ENCODE data around the gene GPR62. TPM values are rescaled to one million over a fixed set of nuclear protein-coding genes. Genes with fewer than 3 reads are reported as not detected.

Gene GPR62
- total RNA-seq, 1 donor from 2014 or later: not detected

GRCh38 chr3:51953445-51953844 lies 1.7 kb upstream of the GPR62 start:
- DNase-seq (ENCODE audit: low spot score) (no peak), ATAC-seq (no peak)

- no peak for DNase-seq (ENCODE audit: low spot score)
- no peak for ATAC-seq
Observed at GRCh38 chr3:51954105-51954504, 1.1 kb upstream of the GPR62 start.

GRCh38 chr3:51954713-51955112 lies 468 bp upstream of the GPR62 start:
- ATAC-seq (no peak), DNase-seq (ENCODE audit: low spot score) (no peak)

- ATAC-seq (peak; percentile 81), DNase-seq (ENCODE audit: low spot score) (no peak)
Observed at GRCh38 chr3:51955893-51956770, 951 bp downstream of the GPR62 start.

GRCh38 chr3:51957520-51958205 lies 2.5 kb downstream of the GPR62 start:
- DNase-seq (ENCODE audit: low spot score) (no peak), ATAC-seq (no peak)

DNA sequence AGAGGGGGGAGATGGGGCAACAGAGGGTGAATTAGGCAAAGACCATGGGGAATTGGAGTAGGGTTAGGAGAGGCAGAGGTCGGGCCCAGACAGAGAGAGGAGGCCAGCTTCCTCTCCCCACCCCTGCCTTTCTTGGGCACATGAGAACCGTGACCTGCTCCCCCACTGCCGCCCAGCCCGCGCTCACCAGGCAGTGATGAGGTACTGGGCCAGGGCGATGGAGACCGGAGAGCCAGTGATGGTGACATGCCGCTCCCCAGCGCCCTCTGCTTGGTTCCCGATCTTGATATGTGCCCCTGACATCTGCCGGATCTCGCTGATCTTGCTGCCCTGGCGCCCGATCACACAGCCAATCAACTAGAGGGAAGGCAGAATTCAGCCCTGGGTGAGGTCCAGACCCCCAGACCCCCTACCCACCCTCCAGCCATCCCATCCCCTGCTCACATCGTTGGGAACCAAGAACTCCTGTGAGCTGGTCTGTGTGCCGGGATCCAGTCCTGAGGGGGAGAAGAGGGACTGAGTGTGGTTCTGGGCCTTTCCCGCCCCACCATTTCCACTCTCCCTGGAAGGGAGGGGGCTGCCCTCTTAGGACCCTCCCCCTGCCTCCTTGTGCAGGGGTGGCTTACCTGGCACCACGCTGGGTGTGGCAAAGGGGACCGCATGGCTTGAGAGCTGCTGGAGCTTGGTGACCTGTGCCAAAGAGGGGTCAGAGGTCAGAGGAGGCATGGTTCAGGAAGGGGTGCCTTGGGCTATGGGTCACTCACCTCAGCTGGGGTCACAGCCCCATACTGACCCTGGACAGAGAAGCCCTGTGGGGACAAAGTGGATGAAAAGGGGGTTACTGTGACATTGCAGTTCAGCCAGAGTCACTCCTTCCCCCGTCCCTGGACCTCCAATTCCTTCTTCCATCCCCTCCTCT lies 3.7 kb downstream of the GPR62 start:
- DNase-seq (ENCODE audit: low spot score) (no peak), ATAC-seq (no peak)

DNA sequence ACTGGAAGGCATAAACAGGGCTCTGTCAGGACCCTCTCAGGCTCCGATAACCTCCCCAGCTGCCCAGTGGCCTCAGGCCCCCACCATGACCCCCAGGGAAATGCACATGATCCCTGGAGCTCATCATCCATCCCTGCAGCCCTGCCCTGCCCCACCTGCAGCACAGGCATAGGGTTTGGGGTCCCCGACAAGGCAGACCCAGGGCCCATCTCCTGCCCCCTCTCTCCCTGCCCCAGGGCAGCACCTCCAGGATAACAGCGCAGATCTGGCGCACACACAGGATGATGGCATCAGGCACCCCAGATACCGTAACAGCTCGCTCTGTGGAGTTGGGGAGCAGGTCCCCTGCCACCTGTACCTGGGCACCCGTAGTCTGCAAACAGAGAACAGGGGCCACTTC lies 4.5 kb downstream of the GPR62 start:
- DNase-seq (ENCODE audit: low spot score): no peak
- no peak for ATAC-seq

DNA sequence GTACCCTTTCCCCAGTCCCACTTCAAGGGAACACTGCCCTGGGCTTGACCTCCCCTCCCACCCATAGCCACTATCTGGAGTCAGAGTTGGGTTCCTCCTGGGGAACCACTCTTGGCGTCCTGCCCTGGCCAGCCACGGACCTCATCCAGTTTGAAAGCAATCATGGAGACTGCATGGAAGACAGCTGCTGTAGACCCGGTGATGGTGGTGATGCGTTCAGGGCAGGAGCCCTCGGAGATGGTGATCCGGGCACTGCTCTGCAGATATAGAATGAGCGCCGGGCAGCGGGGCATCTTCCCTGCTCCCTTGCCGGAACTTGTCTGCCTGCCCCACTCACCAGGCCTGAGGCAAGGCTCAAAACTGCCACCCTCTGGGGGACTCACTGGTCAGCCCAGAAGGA lies 5.2 kb downstream of the GPR62 start:
- DNase-seq (ENCODE audit: low spot score) (no peak), ATAC-seq (no peak)

GRCh38 chr3:51961011-51961410 lies 5.8 kb downstream of the GPR62 start:
- ATAC-seq (no peak), DNase-seq (ENCODE audit: low spot score) (no peak)

DNA sequence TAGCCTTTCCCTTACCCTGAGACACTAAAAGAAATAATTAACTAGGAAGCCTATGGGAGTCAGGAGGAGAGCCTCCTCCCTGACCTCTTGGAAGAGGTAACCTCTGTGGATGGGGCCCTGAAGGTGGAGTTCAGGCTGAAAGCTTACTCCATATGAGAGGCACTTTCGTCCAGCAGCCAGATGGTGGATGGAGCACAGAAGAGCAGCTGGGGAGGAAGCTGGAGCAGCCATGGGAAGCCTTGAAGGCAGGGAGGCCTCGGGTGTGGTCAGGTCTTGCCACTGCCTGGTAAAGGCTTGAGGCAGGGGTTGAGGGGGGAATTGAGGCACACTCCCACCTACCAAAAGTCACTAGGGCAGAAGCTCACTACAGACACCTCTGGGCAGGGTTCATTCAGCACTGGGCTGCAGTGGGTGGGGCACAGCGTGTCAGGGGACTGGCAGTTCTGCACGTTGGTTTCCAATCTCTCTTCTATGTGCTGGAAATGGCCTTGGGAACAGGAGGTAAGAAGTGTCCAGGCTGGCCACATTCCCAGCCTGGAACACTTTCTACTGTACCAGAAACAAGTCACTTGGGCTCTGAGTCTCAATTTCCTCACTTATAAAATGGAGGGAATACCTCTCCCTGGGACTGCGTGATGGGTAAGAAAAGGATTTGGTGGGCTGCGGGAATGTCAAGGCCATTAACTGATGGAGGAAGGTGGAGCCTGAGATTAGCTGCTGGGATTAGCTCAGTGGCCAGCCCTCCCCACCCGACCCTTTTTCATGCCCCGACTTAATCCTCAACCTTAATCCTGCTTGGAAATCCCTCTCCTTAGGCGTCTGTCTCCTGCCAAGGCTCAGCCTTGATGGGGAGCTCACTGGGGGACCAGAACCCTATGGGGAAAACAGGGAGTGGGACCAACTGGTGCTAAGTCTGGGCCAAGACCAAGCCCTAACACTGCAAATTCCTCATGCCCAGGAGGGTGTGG lies 6.7 kb downstream of the GPR62 start:
- ATAC-seq (no peak), DNase-seq (ENCODE audit: low spot score) (no peak)

- DNase-seq (ENCODE audit: low spot score): no peak
- no peak for ATAC-seq
Observed at GRCh38 chr3:51962854-51963530, 7.8 kb downstream of the GPR62 start.

GRCh38 chr3:51963951-51964451 lies 8.8 kb downstream of the GPR62 start:
- ATAC-seq (no peak), DNase-seq (ENCODE audit: low spot score) (no peak)

GRCh38 chr3:51964521-51964920 lies 9.3 kb downstream of the GPR62 start:
- no peak for DNase-seq (ENCODE audit: low spot score)
- no peak for ATAC-seq

DNA sequence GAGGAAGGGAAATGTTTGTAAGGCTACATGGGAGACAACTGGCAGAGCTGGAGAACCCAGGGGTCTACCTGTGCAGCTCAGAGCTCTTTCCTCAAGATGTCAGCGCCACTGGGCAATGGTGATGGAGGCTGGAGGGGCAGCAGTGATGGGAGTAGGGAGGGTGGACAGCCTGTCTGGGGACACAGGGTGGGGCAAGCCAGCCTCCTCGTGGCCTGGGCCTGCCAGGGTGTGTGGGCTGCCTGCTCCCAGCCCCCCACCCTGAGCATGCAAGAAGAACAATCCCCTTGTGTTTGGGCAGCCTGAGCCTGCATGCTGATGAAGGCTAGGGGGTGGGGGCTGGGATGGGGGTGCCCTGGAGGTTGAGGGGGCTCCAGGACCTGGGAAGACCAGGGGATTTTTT lies 10.8 kb downstream of the GPR62 start:
- ATAC-seq: no peak
- DNase-seq (ENCODE audit: low spot score): no peak

- DNase-seq (ENCODE audit: low spot score) (no peak), ATAC-seq (no peak)
Observed at GRCh38 chr3:51966486-51966885, 11.3 kb downstream of the GPR62 start.

DNA sequence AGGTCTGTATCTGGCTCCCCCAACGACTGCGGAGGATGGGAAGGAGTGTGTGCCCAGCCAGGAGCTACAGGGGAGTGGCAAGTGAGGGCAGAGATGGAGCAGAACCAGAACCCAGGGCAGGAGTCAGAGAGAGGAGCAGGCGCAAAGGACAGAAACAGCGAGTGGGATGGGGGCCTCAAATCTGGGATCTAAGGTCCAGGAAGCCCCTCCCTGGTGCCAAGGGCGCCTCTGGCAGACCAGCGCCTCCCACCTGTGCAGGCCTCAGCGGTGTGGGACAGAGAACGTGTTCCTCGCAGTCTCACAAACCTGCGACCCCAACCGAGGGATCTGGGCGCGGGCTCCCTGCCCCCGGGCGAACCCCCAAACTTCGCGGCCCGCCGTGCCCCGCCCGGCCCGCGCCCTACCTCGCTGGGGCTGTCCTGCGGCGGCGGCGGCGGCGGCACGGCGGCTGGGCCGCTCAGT lies 11.8 kb downstream of the GPR62 start:
- ATAC-seq (no peak), DNase-seq (ENCODE audit: low spot score) (no peak)

DNA sequence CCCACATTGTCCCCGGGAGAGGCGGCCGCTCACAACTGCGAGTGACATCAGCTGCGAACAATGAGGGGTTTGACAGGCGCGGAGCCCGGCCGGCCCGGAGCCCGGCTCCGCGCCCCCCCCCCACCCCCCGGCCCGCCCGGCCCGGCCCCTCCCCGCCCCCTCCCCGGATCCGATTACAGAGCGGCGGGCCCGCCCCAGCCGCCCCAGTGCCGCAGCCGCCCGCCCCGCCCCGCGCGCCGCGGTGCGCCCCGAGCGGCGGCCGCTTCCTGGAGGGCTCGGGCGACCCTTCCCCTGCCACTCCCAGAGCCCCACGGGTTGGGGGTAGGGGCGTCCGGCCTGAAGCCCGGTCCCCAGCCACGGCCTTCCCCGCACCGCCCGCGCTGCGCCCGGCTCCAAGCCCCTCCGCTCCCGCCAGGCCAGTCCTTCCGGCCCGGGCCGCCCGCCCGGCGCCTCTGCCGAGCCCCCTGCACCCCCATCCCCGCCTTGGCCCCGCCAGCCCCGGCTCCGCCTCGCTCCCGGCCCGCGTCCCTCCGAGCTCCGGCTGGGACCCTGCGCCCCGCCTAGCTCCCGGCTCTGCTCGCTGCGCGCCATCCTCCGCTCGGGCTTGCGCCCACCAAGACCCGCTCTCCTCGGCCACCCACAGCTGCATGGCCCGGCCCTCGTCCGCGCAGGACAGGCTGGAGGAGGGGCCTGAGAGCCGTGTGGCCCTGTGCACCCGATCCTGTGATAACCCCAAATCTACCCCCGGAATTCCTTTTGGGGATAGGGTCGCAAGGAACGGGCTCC lies 12.4 kb downstream of the GPR62 start, which contains the start of gene PCBP4:
PCBP4 (minus strand) TSS at position 71 of the 786 bp plus-strand sequence. CDS start 6,214 bp downstream, outside the sequence.
- peak; percentile 66 for DNase-seq (ENCODE audit: low spot score)

DNA sequence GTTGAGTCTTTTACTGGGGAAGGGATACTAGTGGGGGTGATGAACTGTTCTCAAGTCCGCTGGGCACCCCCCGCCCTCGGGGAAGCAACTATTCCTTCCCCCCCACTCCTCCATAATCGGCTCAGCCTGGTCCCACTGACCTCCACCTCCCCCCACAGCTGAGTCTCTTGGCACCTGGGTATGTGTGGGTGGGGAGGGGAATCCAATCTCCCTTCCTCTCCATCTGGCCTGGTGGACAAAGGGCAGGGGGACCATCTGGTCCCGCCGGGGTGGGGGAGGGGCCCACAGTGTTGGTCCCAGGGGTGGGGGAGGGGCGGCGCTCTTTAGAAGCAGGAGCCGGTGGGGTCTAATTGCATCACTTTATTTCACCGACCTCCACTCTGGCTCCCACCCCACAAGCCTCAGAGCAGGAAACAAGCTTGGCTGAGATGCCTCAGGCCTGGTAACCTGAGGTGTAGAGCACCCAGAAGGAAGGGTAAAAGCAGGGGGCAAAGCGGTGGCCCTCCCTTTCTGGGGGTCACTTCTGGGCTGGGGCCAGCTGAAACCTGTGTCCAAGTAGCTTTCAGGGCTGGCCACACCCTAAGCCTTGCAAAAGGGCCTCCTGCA lies 13.1 kb downstream of the GPR62 start:
- ATAC-seq: peak; percentile 33
- no peak for DNase-seq (ENCODE audit: low spot score)

More for the DNA sequence above, 12.4 kb downstream of the GPR62 start, which contains the start of gene PCBP4:
- ATAC-seq: peak; percentile 70
